ENCODE measurements around the gene KDR.

- TF ChIP-seq CTCF (IDR thresholded peaks at IDR 0.05) (no peak), POLR2AphosphoS5 (IDR thresholded peaks at IDR 0.05) (no peak), POLR2A (IDR thresholded peaks at IDR 0.05) (no peak)
Measured at GRCh38 chr4:55162396-55162795, 37.0 kb upstream of the KDR start.

All from suprapubic skin (tissue), 4 donors.